Psoas muscle (tissue), 8 donors: ENCODE results near the gene FBXO17. TPM values are rescaled to one million over a fixed set of nuclear protein-coding genes. Genes with fewer than 3 reads are reported as not detected.

Source experiments
- ATAC-seq, 4 donors: fragments of 200-7000 bp; cut with Tn5 transposase; one replicate each; pipeline ENCODE4 v1.9.1; 2020; ENCODE audit warnings: moderate library complexity in 3 of 4, mild to moderate bottlenecking in 2 of 4
- DNase-seq, 2 donors: peaks; one replicate each; pipeline ENCODE4 v3.0.0-alpha.2; 2020
- H3K27ac ChIP-seq: fragments of 200-600 bp; one replicate; pipeline ENCODE4 v1.8.0; 2022
- H3K27me3 ChIP-seq, 3 donors: fragments of 200-600 bp in 1 of 3; one replicate each; pipeline versions ENCODE4 v1.6.1 to v1.8.0; 2013 to 2022; ENCODE audit warnings: low read length in 2 of 3, mild to moderate bottlenecking in 2 of 3, moderate library complexity in 1 of 3; ENCODE audit not compliant: insufficient read depth in 3 of 3
- H3K36me3 ChIP-seq, 2 donors: fragments of 200-600 bp in 1 of 2; one replicate each; pipeline versions ENCODE4 v1.6.1 to v1.8.0; 2013 to 2022; ENCODE audit warnings: low read depth in 1 of 2, mild to moderate bottlenecking in 1 of 2, moderate library complexity in 1 of 2; ENCODE audit not compliant: insufficient read depth in 1 of 2
- H3K4me1 ChIP-seq: fragments of 200-600 bp; one replicate; pipeline ENCODE4 v1.8.0; 2022
- H3K4me3 ChIP-seq: fragments of 200-600 bp; one replicate; pipeline ENCODE4 v1.8.0; 2022; ENCODE audit warnings: mild to moderate bottlenecking
- H3K9me3 ChIP-seq: fragments of 200-600 bp; one replicate; pipeline ENCODE4 v1.8.0; 2022
- CTCF ChIP-seq: fragments of 200-600 bp; IDR thresholded peaks from one replicate; pipeline ENCODE4 v1.8.0; 2022; ENCODE audit warnings: antibody characterized with exemption
- WGBS, 3 donors: extraction: QIAGEN DNeasy Blood & Tissue Kit; methylation state at CpG; one replicate each; pipeline versions ENCODE4 v1.1.6 to v1.1.7; 2013; 5-methylcytosine and 5-hydroxymethylcytosine counted together
- intact Hi-C, 2 donors: fragments of 100-400 bp; cut with DNase I; formaldehyde crosslinking; loops; one replicate each; pipeline versions ENCODE4 v1.11.0 to v1.14.2; 2022
- polyA plus RNA-seq, 3 donors: library from polyadenylated mRNA; stranded (reverse); fragments of 200-250 nt; gene quantifications; one replicate each; pipeline ENCODE4 v1.2.3, GENCODE V29; 2013
- total RNA-seq, 4 donors: library from RNA; stranded (reverse); fragmentation: NEBNext Ultra II Directional in 2 of 4; extraction: Animal tissue kit (Norgen Biotek cat#: 25700) in 2 of 4; gene quantifications; one replicate each; pipeline versions ENCODE4 v1.2.1 to v1.2.4, GENCODE V29; 2021 to 2023
- donor health status: healthy with polysubstance abuse.
- donor health status: DM: no; HTN: no; CAD: no; lungs with moderate emphysema.
- donor health status: Bipolar disorder and iron deficiency.
- donor health status: healthy.
- donor health status: DM: yes; HTN: yes; CAD: no.
- donor health status: DM: no; HTN: no; CAD: no.
- donor health status: DM: no; HTN: no; CAD: no.
- donor health status: DM: yes; HTN: yes; CAD: no.

The FBXO17 gene
- total and polyA plus RNA-seq, 7 donors: 1.6 to 4.3 (median 2.2) TPM

GRCh38 chr19:38905620-38906019 is 69.9 kb downstream of the FBXO17 start:
- H3K27ac ChIP-seq: no peak overlapping the region
- H3K9me3 ChIP-seq: no peaks in the 10 kb centered on the region
- no peaks in the 10 kb centered on the region for H3K27me3 ChIP-seq
- TF ChIP-seq CTCF: no peak
- WGBS, 3 donors: 89 to 98% (median 96%) methylated on average over 4 of the region's 4 CpGs
- intact Hi-C loops: no loop called here
- DNase-seq (no peak), ATAC-seq (no peak)
- peaks cover 6% of the 10 kb centered on the region for H3K4me1 ChIP-seq
- H3K4me3 ChIP-seq: no peak overlapping the region
- H3K36me3 ChIP-seq: peaks cover 0 to 60% of the 10 kb centered on the region in 2 donors

- Histone ChIP-seq H3K27me3 (no peaks in the 10 kb centered on the region), H3K4me1 (peaks cover 10% of the 10 kb centered on the region), H3K9me3 (no peaks in the 10 kb centered on the region), H3K27ac (no peak overlapping the region), H3K4me3 (no peak overlapping the region), H3K36me3 (peaks cover 0 to 60% of the 10 kb centered on the region in 2 donors)
- 87 to 91% (median 87%) methylated on average over 34 to 35 of the region's 35 CpGs for WGBS, 3 donors
- no peak for DNase-seq
- ATAC-seq: no peak
- no peak for TF ChIP-seq CTCF
- intact Hi-C loops: no loop called here
Observed at GRCh38 chr19:38904581-38905539, 70.7 kb downstream of the FBXO17 start.

- WGBS, 3 donors: 95 to 100% (median 98%) methylated on average over 1 of the region's 1 CpG
- Histone ChIP-seq H3K9me3 (no peaks in the 10 kb centered on the region), H3K27ac (no peak overlapping the region), H3K36me3 (peaks cover 0 to 34% of the 10 kb centered on the region in 2 donors), H3K4me3 (no peak overlapping the region), H3K4me1 (peaks cover 26% of the 10 kb centered on the region), H3K27me3 (no peaks in the 10 kb centered on the region)
- intact Hi-C loops: no loop called here
- no peak for TF ChIP-seq CTCF
- ATAC-seq: no peak
- DNase-seq: no peak
Observed at GRCh38 chr19:38901683-38902082, 73.9 kb downstream of the FBXO17 start.

- H3K36me3 ChIP-seq: peaks cover 0 to 29% of the 10 kb centered on the region in 2 donors
- intact Hi-C loops: no loop called here
- no peak for TF ChIP-seq CTCF
- DNase-seq: no peak
- no peaks in the 10 kb centered on the region for H3K27me3 ChIP-seq
- H3K4me1 ChIP-seq: peaks cover 35% of the 10 kb centered on the region
- no peaks in the 10 kb centered on the region for H3K9me3 ChIP-seq
- H3K4me3 ChIP-seq: peak overlapping the region; percentile 87
- ATAC-seq: no peak
- 33 to 50% (median 45%) methylated on average over 3 of the region's 3 CpGs for WGBS, 3 donors
- H3K27ac ChIP-seq: peak overlapping the region; percentile 96
Observed at GRCh38 chr19:38900743-38901190, 74.8 kb downstream of the FBXO17 start.
